ENCODE measurements around the gene ITFG1. TPM values are rescaled to one million over a fixed set of nuclear protein-coding genes. Genes with fewer than 3 reads are reported as not detected.

ITFG1 gene
- total RNA-seq, 1 experiment from 2014 or later: 18.0 TPM

- Histone ChIP-seq H4K91ac (ENCODE audit: insufficient read length, low read depth, low read length) (no peak overlapping the region), H3K27me3 (ENCODE audit: insufficient read depth, low read length) (no peaks in the 10 kb centered on the region), H3K79me1 (ENCODE audit: insufficient read depth, low read depth, low read length, poor library complexity, severe bottlenecking) (no peaks in the 10 kb centered on the region), H2BK15ac (ENCODE audit: low read depth, low read length) (no peak overlapping the region), H2AK5ac (ENCODE audit: insufficient read length, low read length) (no peak overlapping the region), H3K27ac (ENCODE audit: insufficient read length, low read depth, low read length) (no peak overlapping the region), H3K23ac (ENCODE audit: insufficient read length, low read depth, low read length) (no peak overlapping the region), H3K4me1 (ENCODE audit: insufficient read depth, low read length) (no peaks in the 10 kb centered on the region), H2BK120ac (ENCODE audit: low read depth, low read length, poor library complexity, severe bottlenecking) (no peak overlapping the region), H3K4me2 (ENCODE audit: insufficient read depth, insufficient read length, low read length) (no peak overlapping the region), H4K5ac (ENCODE audit: insufficient read length, low read depth, low read length) (no peak overlapping the region), H3K9ac (ENCODE audit: extremely low read depth, insufficient read length, low read length) (no peak overlapping the region), H3K79me2 (ENCODE audit: insufficient read depth, low read length) (no peaks in the 10 kb centered on the region), H4K8ac (replicated peaks; ENCODE audit: insufficient read length, low read depth, low read length) (no peak overlapping the region), H4K20me1 (ENCODE audit: control insufficient read depth, insufficient read depth, insufficient read length) (no peaks in the 10 kb centered on the region), H3K18ac (ENCODE audit: insufficient read length, low read depth, low read length) (no peak overlapping the region), H3K56ac (ENCODE audit: insufficient read length, low read depth, low read length) (no peak overlapping the region), H3K23me2 (ENCODE audit: insufficient read length, low read depth, low read length, poor library complexity, severe bottlenecking) (no peaks in the 10 kb centered on the region), H2BK12ac (ENCODE audit: insufficient read length, low read depth, low read length) (no peak overlapping the region), H3K9me3 (ENCODE audit: control insufficient read depth, low read depth, low read length) (no peaks in the 10 kb centered on the region), H2BK20ac (ENCODE audit: low read depth, low read length, poor library complexity, severe bottlenecking) (no peak overlapping the region), H3K14ac (ENCODE audit: insufficient read depth, low read length) (no peak overlapping the region), H3T11ph (ENCODE audit: low read length) (no peak overlapping the region), H3K4ac (ENCODE audit: low read depth, low read length) (no peak overlapping the region), H2AFZ (ENCODE audit: low read length) (no peak overlapping the region), H2BK5ac (ENCODE audit: insufficient read length, low read length) (no peak overlapping the region)
- H3K36me3 Mint-ChIP-seq (ENCODE audit: insufficient read depth in 1 of 3, low read depth in 3 of 3): peaks cover 0 to 9% (median 4%) of the 10 kb centered on the region in 3 experiments; a peak in 3 of 7 replicates
- H3K27me3 Mint-ChIP-seq (ENCODE audit: low read depth): no peaks in the 10 kb centered on the region
- H3K27ac Mint-ChIP-seq: no peak overlapping the region
- H3K4me1 Mint-ChIP-seq: no peaks in the 10 kb centered on the region
- TF ChIP-seq CTCF (conservative IDR thresholded peaks at IDR 0.05): no peak
- H3K9me3 Mint-ChIP-seq: no peaks in the 10 kb centered on the region
- no CpG with 5 or more reads among the region's 2 CpGs for WGBS (ENCODE audit: extremely low coverage, insufficient read length, low lambda C conversion rate)
- DNase-seq: no peak
- no peak overlapping the region for H3K4me3 Mint-ChIP-seq
Observed at GRCh38 chr16:47262938-47263337, 197.9 kb downstream of the ITFG1 start.
